GM12878 (cell line): Measurements from ENCODE around the gene TMEM127. TPM values are rescaled to one million over a fixed set of nuclear protein-coding genes. Genes with fewer than 3 reads are reported as not detected.

Experiments used
- ATAC-seq: fragments of 200-7000 bp; cut with Tn5 transposase; 3 replicates; pipeline ENCODE4 v1.9.1; 2020; ENCODE audit warnings: mild to moderate bottlenecking, moderate library complexity
- BruUV-seq: library from RNA; stranded (reverse); fragments of 400-500 nt; replicated peaks from 2 replicates; lab custom pipeline; 2021; lab: Mats Ljungman, UMichigan
- CTCF ChIA-PET: fragments of 300-600 bp; sonication (Branson Sonifier 250); formaldehyde crosslinking; extraction: SDS; loops from one replicate; lab custom pipeline; 2021; ENCODE audit warnings: inconsistent platforms; lab: Yijun Ruan, JAX
- POLR2A ChIA-PET: fragments of 350-600 bp; formaldehyde crosslinking; extraction: SDS; loops from one replicate; lab custom pipeline; 2021; ENCODE audit warnings: inconsistent platforms; lab: Charles Lee
- RAD21 ChIA-PET: fragments of 300-600 bp; sonication (Branson Sonifier 250); formaldehyde crosslinking; loops from one replicate; lab custom pipeline; 2023; ENCODE audit warnings: antibody characterized with exemption; ENCODE audit not compliant: unreplicated experiment; lab: Charles Lee
- SMC1A ChIA-PET: fragments of 300-600 bp; sonication (Branson Sonifier 250); formaldehyde crosslinking; loops from one replicate; lab custom pipeline; 2023; ENCODE audit not compliant: unreplicated experiment, uncharacterized antibody; lab: Charles Lee
- DNase-seq: peaks from one replicate; pipeline ENCODE4 v3.0.0-alpha.2; 2011; ENCODE audit warnings: low read depth, low spot score
- FAIRE-seq: peaks from 3 replicates; lab custom pipeline; 2011; peaks lifted over from hg19 to GRCh38; lab: Jason Lieb, UNC
- H2AFZ ChIP-seq: 2 replicates; pipeline ENCODE4 v1.6.0; 2011; ENCODE audit warnings: low read depth, low read length, control low read depth; ENCODE audit not compliant: control insufficient read depth
- H3K27ac ChIP-seq: 2 replicates; pipeline ENCODE4 v1.5.1; 2011; ENCODE audit warnings: control low read depth; ENCODE audit not compliant: control insufficient read depth, insufficient read depth
- H3K27me3 ChIP-seq, 2 experiments: replicated peaks in 1 of 2; 2 replicates each; pipeline versions ENCODE4 v1.6.0 to v1.6.1; 2011; ENCODE audit warnings: low read length in 1 of 2; ENCODE audit not compliant: control insufficient read depth in 2 of 2, insufficient read depth in 2 of 2
- H3K36me3 ChIP-seq, 2 experiments: 2 replicates each; pipeline ENCODE4 v1.5.1; 2011; ENCODE audit warnings: low read length in 1 of 2; ENCODE audit not compliant: control insufficient read depth in 2 of 2, insufficient read depth in 2 of 2
- H3K4me1 ChIP-seq: 2 replicates; pipeline ENCODE4 v1.6.1; 2011; ENCODE audit warnings: mild to moderate bottlenecking, low read length, moderate library complexity, mixed read lengths; ENCODE audit not compliant: control insufficient read depth, insufficient read depth
- H3K4me2 ChIP-seq: 2 replicates; pipeline ENCODE4 v1.6.0; 2011; ENCODE audit warnings: control low read depth; ENCODE audit not compliant: control insufficient read depth, insufficient read depth
- H3K4me3 ChIP-seq: fragments of 200-600 bp; sonication (generic); 2 replicates; pipeline ENCODE4 v1.5.1; 2016
- H3K79me2 ChIP-seq: 2 replicates; pipeline ENCODE4 v1.6.0; 2011; ENCODE audit warnings: low read length; ENCODE audit not compliant: control insufficient read depth, insufficient read depth
- H3K9ac ChIP-seq: 2 replicates; pipeline ENCODE4 v1.8.0; 2011; ENCODE audit warnings: low read length, control low read depth, mixed read lengths; ENCODE audit not compliant: control insufficient read depth, insufficient read depth
- H3K9me3 ChIP-seq: replicated peaks from 3 replicates; pipeline ENCODE4 v1.5.1; 2011; ENCODE audit warnings: mild to moderate bottlenecking, low read length; ENCODE audit not compliant: control insufficient read depth, insufficient read depth
- H4K20me1 ChIP-seq: 2 replicates; pipeline ENCODE4 v1.6.0; 2011; ENCODE audit not compliant: control insufficient read depth, insufficient read depth
- NR2C1 ChIP-seq: fragments of 450-650 bp; IDR thresholded peaks from 2 replicates; pipeline ENCODE4 v1.6.1; 2017; ENCODE audit warnings: antibody characterized with exemption, mild to moderate bottlenecking, moderate library complexity
- PML ChIP-seq: IDR thresholded peaks from 2 replicates; pipeline ENCODE4 v1.6.1; 2012; ENCODE audit warnings: low read length, inconsistent platforms
- POLR2A ChIP-seq: IDR thresholded peaks from 2 replicates; pipeline ENCODE4 v1.6.1; 2011; ENCODE audit warnings: low read depth, mild to moderate bottlenecking, low read length
- RBBP5 ChIP-seq: fragments of 200-600 bp; sonication (generic); conservative IDR thresholded peaks from 2 replicates; pipeline ENCODE4 v1.6.1; 2016
- SMARCA5 ChIP-seq: fragments of 450-650 bp; IDR thresholded peaks from 2 replicates; pipeline ENCODE4 v1.6.1; 2017; ENCODE audit warnings: mild to moderate bottlenecking
- WGBS: methylation state at CpG from one replicate; pipeline ENCODE4 v1.1.6; 2016; ENCODE audit warnings: low lambda C conversion rate; ENCODE audit not compliant: insufficient replicate concordance, insufficient coverage; ENCODE audit errors: missing lambda C conversion rate; 5-methylcytosine and 5-hydroxymethylcytosine counted together
- in situ Hi-C: fragments of 300-500 bp; cut with MboI; formaldehyde crosslinking; loops from 9 replicates; pipeline ENCODE4 v1.14.3; 2018; ENCODE audit warnings: mixed read lengths
- intact Hi-C: fragments of 100-400 bp; cut with micrococcal nuclease; formaldehyde crosslinking; loops from one replicate; pipeline ENCODE4 v1.14.2; 2022; ENCODE audit not compliant: unreplicated experiment
- polyA plus RNA-seq, 11 experiments: library from polyadenylated mRNA; depleted of rRNA in 4 of 11; unstranded in 6 of 11; stranded (reverse) in 5 of 11; fragments of >200 nt; fragmentation: Nextera tagmentation in 4 of 11; fragmentation: Illumina TruSeq in 1 of 11; extraction: Ambion mirVana in 4 of 11; extraction: Trizol in 1 of 11; gene quantifications; 1 replicate in 1 of 11; 2 replicates in 10 of 11; pipeline versions ENCODE4 v1.2.1 to v1.2.3, GENCODE V29; 2011 to 2016; ENCODE audit warnings: inconsistent platforms in 2 of 11, missing spikeins in 2 of 11, low read depth in 1 of 11
- total RNA-seq, 4 experiments: library from RNA; depleted of rRNA in 3 of 4; stranded (reverse); fragments of >200 nt in 3 of 4; fragmentation: Illumina TruSeq in 1 of 4; extraction: Trizol in 1 of 4; gene quantifications; 2 replicates each; pipeline versions ENCODE4 v1.2.1 to v1.2.3, GENCODE V29; 2013 to 2021
- TF ChIP-seq, protein P1 (sequence below), 3 experiments: IDR thresholded peaks in 2 of 3; conservative IDR thresholded peaks in 1 of 3; 2 replicates each; pipeline ENCODE4 v1.5.1; 2011; ENCODE audit warnings: low read depth in 3 of 3, low read length in 3 of 3, mild to moderate bottlenecking in 3 of 3, control low read depth in 2 of 3, moderate library complexity in 2 of 3, inconsistent platforms in 1 of 3, mixed read lengths in 1 of 3; ENCODE audit not compliant: control insufficient read depth in 2 of 3, insufficient read depth in 1 of 3; ENCODE audit errors: extremely low read depth in 1 of 3

The TMEM127 gene
- total and polyA plus RNA-seq, 10 of the 15 experiments (the other 5 are each of a cell fraction or from before 2014, with no cell fraction given) = 2.6 to 27.2 (median 17.7) TPM

DNA sequence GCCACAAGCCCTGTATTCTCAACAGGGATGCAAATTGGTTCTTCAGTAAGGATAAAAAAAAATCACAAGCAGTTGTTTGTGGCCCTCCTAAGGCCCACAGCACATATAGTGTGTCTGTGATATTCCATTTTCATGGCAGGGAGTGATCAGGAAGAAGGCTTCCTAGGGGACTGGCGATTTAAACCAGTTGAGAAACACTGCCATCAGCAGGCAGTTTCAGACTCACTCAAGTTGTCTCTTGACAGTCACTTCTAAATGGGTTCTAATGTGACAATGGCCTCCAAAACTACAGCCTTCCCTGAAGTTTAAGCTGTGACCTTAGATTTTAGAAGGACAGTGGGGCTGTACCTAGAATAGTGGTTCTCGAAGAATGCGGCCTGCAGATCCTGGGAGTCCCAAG is 6.2 kb upstream of the TMEM127 start:
- TF ChIP-seq RBBP5 (no peak), PML (no peak), SMARCA5 (no peak), POLR2A (no peak), NR2C1 (no peak)
- TF ChIP-seq, protein P1, sequence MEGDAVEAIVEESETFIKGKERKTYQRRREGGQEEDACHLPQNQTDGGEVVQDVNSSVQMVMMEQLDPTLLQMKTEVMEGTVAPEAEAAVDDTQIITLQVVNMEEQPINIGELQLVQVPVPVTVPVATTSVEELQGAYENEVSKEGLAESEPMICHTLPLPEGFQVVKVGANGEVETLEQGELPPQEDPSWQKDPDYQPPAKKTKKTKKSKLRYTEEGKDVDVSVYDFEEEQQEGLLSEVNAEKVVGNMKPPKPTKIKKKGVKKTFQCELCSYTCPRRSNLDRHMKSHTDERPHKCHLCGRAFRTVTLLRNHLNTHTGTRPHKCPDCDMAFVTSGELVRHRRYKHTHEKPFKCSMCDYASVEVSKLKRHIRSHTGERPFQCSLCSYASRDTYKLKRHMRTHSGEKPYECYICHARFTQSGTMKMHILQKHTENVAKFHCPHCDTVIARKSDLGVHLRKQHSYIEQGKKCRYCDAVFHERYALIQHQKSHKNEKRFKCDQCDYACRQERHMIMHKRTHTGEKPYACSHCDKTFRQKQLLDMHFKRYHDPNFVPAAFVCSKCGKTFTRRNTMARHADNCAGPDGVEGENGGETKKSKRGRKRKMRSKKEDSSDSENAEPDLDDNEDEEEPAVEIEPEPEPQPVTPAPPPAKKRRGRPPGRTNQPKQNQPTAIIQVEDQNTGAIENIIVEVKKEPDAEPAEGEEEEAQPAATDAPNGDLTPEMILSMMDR (IDR thresholded peaks at IDR 0.05 in 2 of 3, conservative IDR thresholded peaks at IDR 0.05 in 1 of 3; ENCODE audit: control insufficient read depth in 2 of 3, extremely low read depth in 1 of 3, insufficient read depth in 1 of 3, low read depth in 3 of 3, low read length in 3 of 3) = peak in 1 of 3 experiments; percentile 28; a peak in 1 of 6 replicates
- TF ChIP-seq, all 136 proteins: peak for 1
- no peaks in the 10 kb centered on the region for H3K27me3 ChIP-seq
- CTCF ChIA-PET = interaction anchor here (1.3 to 1.7 kb wide), 3 partner anchors 11 to 64 kb away, joined by 3 to 5 read pairs (median 3); partner anchors contain the start of gene NCAPH
- H3K4me2 ChIP-seq = no peak overlapping the region
- H3K79me2 ChIP-seq = peaks cover 10% of the 10 kb centered on the region
- intact Hi-C loops = no loop called here
- BruUV-seq = TSS peak; percentile 31
- no peak overlapping the region for H2AFZ ChIP-seq
- no peak overlapping the region for H3K9ac ChIP-seq
- no peaks in the 10 kb centered on the region for H3K9me3 ChIP-seq
- no peak overlapping the region for H3K4me3 ChIP-seq
- DNase-seq (no peak), FAIRE-seq (no peak), ATAC-seq (no peak)
- 80% methylated on average over 3 of the region's 3 CpGs for WGBS
- H3K27ac ChIP-seq = no peak overlapping the region
- H4K20me1 ChIP-seq = no peaks in the 10 kb centered on the region
- SMC1A ChIA-PET = interaction anchor here (0.9 to 1.4 kb wide), 2 partner anchors 30 to 97 kb away, joined by 3 read pairs; no protein-coding TSS in a partner anchor
- in situ Hi-C loops = loop anchor here (25.0 kb wide), 1 partner anchor 260 kb away; no protein-coding TSS in a partner anchor
- RAD21 ChIA-PET = no interaction called here
- peaks cover 7% of the 10 kb centered on the region; the same call in 1 of the 2 replicates for H3K4me1 ChIP-seq
- POLR2A ChIA-PET = no interaction called here
- H3K36me3 ChIP-seq = peaks cover 19 to 36% of the 10 kb centered on the region in 2 experiments
